Activated CD4-positive, alpha-beta T cell treated with anti-CD3 and anti-CD28 coated beads, Interleukin-2, Interleukin-6, amounts not matched to agents 100 ng/mL and 50 ng/mL, durations not matched to agents 16 hours and 8 hours (primary cell): ENCODE results near the gene MRTFB.
"Not testable (repeated sequence)": the region's sequence is repeated elsewhere in the genome, so short reads cannot be mapped to it uniquely, and the experiment has no call there.

Source experiments
- DNase-seq: peaks from one replicate; pipeline ENCODE4 v3.0.0-alpha.2; 2020

MRTFB gene

GRCh38 chr16:14070877-14071575 is at the start of gene MRTFB:
Gene MRTFB, plus strand, starts transcription at chr16:14071319. Its CDS starts 69,288 bp downstream, at chr16:14140607.
- peak; percentile 82 for DNase-seq

GRCh38 chr16:14023526-14023925 is 47.6 kb upstream of the MRTFB start:
- not testable (repeated sequence) for DNase-seq

- no peak for DNase-seq
Observed at GRCh38 chr16:14024283-14024682, 46.8 kb upstream of the MRTFB start.

- DNase-seq: no peak
Observed at GRCh38 chr16:14026572-14027285, 44.4 kb upstream of the MRTFB start.

GRCh38 chr16:14028202-14028601 is 42.9 kb upstream of the MRTFB start:
- DNase-seq: no peak

GRCh38 chr16:14029658-14030057 is 41.5 kb upstream of the MRTFB start:
- no peak for DNase-seq

GRCh38 chr16:14035092-14035491 is 36.0 kb upstream of the MRTFB start:
- DNase-seq: no peak

GRCh38 chr16:14036889-14037288 is 34.2 kb upstream of the MRTFB start:
- no peak for DNase-seq

- no peak for DNase-seq
Observed at GRCh38 chr16:14037960-14038359, 33.2 kb upstream of the MRTFB start.

- DNase-seq: peak; percentile 5
Observed at GRCh38 chr16:14041164-14041563, 30.0 kb upstream of the MRTFB start.

GRCh38 chr16:14042706-14043105 is 28.4 kb upstream of the MRTFB start:
- no peak for DNase-seq

- DNase-seq: no peak
Observed at GRCh38 chr16:14043278-14043677, 27.8 kb upstream of the MRTFB start.

GRCh38 chr16:14043793-14044192 is 27.3 kb upstream of the MRTFB start:
- no peak for DNase-seq

GRCh38 chr16:14047121-14047859 is 23.8 kb upstream of the MRTFB start:
- not testable (repeated sequence) for DNase-seq

GRCh38 chr16:14050291-14051027 is 20.7 kb upstream of the MRTFB start:
- no peak for DNase-seq

- no peak for DNase-seq
Observed at GRCh38 chr16:14051103-14051729, 19.9 kb upstream of the MRTFB start.

- no peak for DNase-seq
Observed at GRCh38 chr16:14056970-14057369, 14.1 kb upstream of the MRTFB start.

- DNase-seq: no peak
Observed at GRCh38 chr16:14057878-14058382, 13.2 kb upstream of the MRTFB start.

- no peak for DNase-seq
Observed at GRCh38 chr16:14061732-14062259, 9.3 kb upstream of the MRTFB start.

GRCh38 chr16:14062261-14062660 is 8.9 kb upstream of the MRTFB start:
- no peak for DNase-seq

- DNase-seq: no peak
Observed at GRCh38 chr16:14063618-14064581, 7.2 kb upstream of the MRTFB start.
